GM12801 (cell line): ENCODE results near the gene TMF1.

ENCODE experiments used
- CTCF ChIP-seq: IDR thresholded peaks from one replicate; pipeline ENCODE4 v1.5.1; 2011; ENCODE audit warnings: control low read depth; ENCODE audit not compliant: insufficient read length; ENCODE audit errors: extremely low read depth

The TMF1 gene

GRCh38 chr3:69051756-69052471 is at the start of gene TMF1:
Gene TMF1, minus strand, starts transcription at chr3:69052333. Its CDS starts 247 bp downstream, at chr3:69052086.
- TF ChIP-seq CTCF: no peak

- TF ChIP-seq CTCF: no peak
Observed at GRCh38 chr3:69099576-69099975, 47.4 kb upstream of the TMF1 start.

GRCh38 chr3:69097407-69098086 is 45.4 kb upstream of the TMF1 start:
- no peak for TF ChIP-seq CTCF

- TF ChIP-seq CTCF: no peak
Observed at GRCh38 chr3:69096299-69096698, 44.2 kb upstream of the TMF1 start.

- TF ChIP-seq CTCF: no peak
Observed at GRCh38 chr3:69095636-69096035, 43.5 kb upstream of the TMF1 start.

GRCh38 chr3:69094467-69095205 is 42.5 kb upstream of the TMF1 start:
- TF ChIP-seq CTCF: no peak

GRCh38 chr3:69092030-69092516 is 39.9 kb upstream of the TMF1 start:
- TF ChIP-seq CTCF: no peak
